ENCODE measurements around the gene HSD17B7. TPM values are rescaled to one million over a fixed set of nuclear protein-coding genes. Genes with fewer than 3 reads are reported as not detected.

HSD17B7 gene
- total and polyA plus RNA-seq, 11 donors: 2.6 to 15.9 (median 4.0) TPM

- Histone ChIP-seq H3K4me1 (no peaks in the 10 kb centered on the region), H3K9me3 (peaks cover 0 to 7% (median 1%) of the 10 kb centered on the region in 12 donors), H3K4me3 (no peak overlapping the region), H3K27ac (no peak overlapping the region), H3K27me3 (no peaks in the 10 kb centered on the region), H3K36me3 (no peaks in the 10 kb centered on the region)
- intact Hi-C loops (cut with DNase I): no loop called here
- no peak for TF ChIP-seq POLR2A (IDR thresholded peaks at IDR 0.05)
- no peak for TF ChIP-seq CTCF (IDR thresholded peaks at IDR 0.05)
- ATAC-seq: no peak
- DNase-seq: no peak
- 62 to 88% (median 75%) methylated on average over 1 of the region's 1 CpG for WGBS, 4 donors
Observed at GRCh38 chr1:162844153-162844552, 53.7 kb downstream of the HSD17B7 start.

GRCh38 chr1:162846256-162847212, 56.0 kb downstream of the HSD17B7 start:
- ATAC-seq (no peak), DNase-seq (no peak)
- Histone ChIP-seq H3K36me3 (no peaks in the 10 kb centered on the region), H3K4me1 (no peaks in the 10 kb centered on the region), H3K9me3 (no peaks in the 10 kb centered on the region), H3K27me3 (no peaks in the 10 kb centered on the region), H3K27ac (no peak overlapping the region), H3K4me3 (no peak overlapping the region)
- intact Hi-C loops (cut with DNase I): no loop called here
- TF ChIP-seq CTCF (IDR thresholded peaks at IDR 0.05): no peak
- TF ChIP-seq POLR2A (IDR thresholded peaks at IDR 0.05): no peak
- 85 to 89% (median 87%) methylated on average over 16 of the region's 16 CpGs for WGBS, 4 donors

GRCh38 chr1:162847839-162848453, 57.4 kb downstream of the HSD17B7 start:
- H3K4me3 ChIP-seq: no peak overlapping the region
- no peaks in the 10 kb centered on the region for H3K36me3 ChIP-seq
- no peaks in the 10 kb centered on the region for H3K4me1 ChIP-seq
- no peak overlapping the region for H3K27ac ChIP-seq
- 5 to 11% (median 7%) methylated on average over 3 of the region's 3 CpGs for WGBS, 4 donors
- H3K9me3 ChIP-seq: no peaks in the 10 kb centered on the region
- no peaks in the 10 kb centered on the region for H3K27me3 ChIP-seq
- intact Hi-C loops (cut with DNase I): loop anchor here in 4 of 10 donors (2.0 kb wide), 3 partner anchors 327 to 469 kb away; no protein-coding TSS in a partner anchor
- ATAC-seq: peak in 1 of 4 donors; percentile 45
- TF ChIP-seq POLR2A (IDR thresholded peaks at IDR 0.05) (no peak), CTCF (IDR thresholded peaks at IDR 0.05) (peak; percentile 88 to 96 (median 94))
- peak; percentile 69 to 80 (median 70) for DNase-seq

- Histone ChIP-seq H3K36me3 (no peaks in the 10 kb centered on the region), H3K4me3 (no peak overlapping the region), H3K27me3 (no peaks in the 10 kb centered on the region), H3K27ac (no peak overlapping the region), H3K4me1 (no peaks in the 10 kb centered on the region), H3K9me3 (no peaks in the 10 kb centered on the region)
- intact Hi-C loops (cut with DNase I): loop anchor here in 8 of 10 donors (2.0 to 5.0 kb wide), 6 partner anchors 325 to 468 kb away; no protein-coding TSS in a partner anchor
- no peak for TF ChIP-seq CTCF (IDR thresholded peaks at IDR 0.05)
- TF ChIP-seq POLR2A (IDR thresholded peaks at IDR 0.05): no peak
- DNase-seq: no peak
- no peak for ATAC-seq
- 52 to 73% (median 66%) methylated on average over 2 of the region's 2 CpGs for WGBS, 4 donors
Observed at GRCh38 chr1:162849711-162850110, 59.2 kb downstream of the HSD17B7 start.
